DMS114 treated with DMSO at 0.1 percent for 48 hours (cell line): ENCODE measurements around the gene ZNF581.

ENCODE experiments used
- DNase-seq: peaks from one replicate; lab custom pipeline; 2025; ENCODE audit not compliant: unreplicated experiment; lab: John Stamatoyannopoulos, UW

ZNF581 gene

GRCh38 chr19:55647732-55648584 is 4.5 kb downstream of the ZNF581 start, which contains the start of gene CCDC106:
Gene CCDC106 (plus strand): TSS chr19:55648212. CDS start chr19:55649047, 835 bp downstream.
- peak; percentile 79 for DNase-seq

- DNase-seq = no peak
These were observed 5.3 kb downstream of the ZNF581 start for GRCh38 chr19:55648585-55649267.

- DNase-seq = no peak
These were observed 6.0 kb downstream of the ZNF581 start for GRCh38 chr19:55649268-55650125.

GRCh38 chr19:55650126-55650557 is 6.7 kb downstream of the ZNF581 start:
- no peak for DNase-seq

GRCh38 chr19:55650602-55651230 is 7.3 kb downstream of the ZNF581 start:
- DNase-seq = no peak

GRCh38 chr19:55651236-55651635 is 7.8 kb downstream of the ZNF581 start:
- DNase-seq = no peak

GRCh38 chr19:55652311-55653128 is 9.1 kb downstream of the ZNF581 start:
- DNase-seq = no peak

GRCh38 chr19:55653651-55654322 is 10.3 kb downstream of the ZNF581 start:
- DNase-seq = peak; percentile 98

GRCh38 chr19:55654323-55654867 is 10.9 kb downstream of the ZNF581 start:
- DNase-seq = peak; percentile 99

- peak; percentile 96 for DNase-seq
These were observed 11.6 kb downstream of the ZNF581 start, which contains the start of gene U2AF2 for GRCh38 chr19:55654868-55655647. Gene U2AF2 (plus strand): TSS chr19:55655035. CDS start chr19:55655105, 70 bp downstream.

- DNase-seq = no peak
These were observed 12.2 kb downstream of the ZNF581 start for GRCh38 chr19:55655648-55656040.

GRCh38 chr19:55656552-55656951 is 13.1 kb downstream of the ZNF581 start:
- no peak for DNase-seq

GRCh38 chr19:55656988-55657747 is 13.7 kb downstream of the ZNF581 start:
- DNase-seq = no peak

- no peak for DNase-seq
These were observed 15.5 kb downstream of the ZNF581 start for GRCh38 chr19:55658846-55659459.

- DNase-seq = no peak
These were observed 16.4 kb downstream of the ZNF581 start for GRCh38 chr19:55659822-55660221.

GRCh38 chr19:55660404-55660803 is 17.0 kb downstream of the ZNF581 start:
- no peak for DNase-seq

GRCh38 chr19:55660991-55661390 is 17.5 kb downstream of the ZNF581 start:
- DNase-seq = no peak
